CD14-positive monocyte (primary cell): ENCODE results near the gene NDFIP1. TPM values are rescaled to one million over a fixed set of nuclear protein-coding genes. Genes with fewer than 3 reads are reported as not detected.
A peak's percentile ranks its signal among the peaks of the same experiment; 100 is the strongest.
"Not testable (repeated sequence)": the region's sequence is repeated elsewhere in the genome, so short reads cannot be mapped to it uniquely, and the experiment has no call there.

Experiments
- DNase-seq, 3 donors: peaks; one replicate each; pipeline ENCODE4 v3.0.0-alpha.2; 2011 to 2022
- H2AFZ ChIP-seq: 2 replicates; pipeline ENCODE4 v1.6.0; 2012; ENCODE audit warnings: mild to moderate bottlenecking, low read depth, low read length, inconsistent platforms; ENCODE audit not compliant: insufficient read depth, poor library complexity, severe bottlenecking
- H3K27ac ChIP-seq, 2 donors: 1 replicate in 1 of 2; 2 replicates in 1 of 2; pipeline ENCODE4 v1.5.1; 2012 to 2013; ENCODE audit warnings: low read length in 2 of 2, control low read depth in 1 of 2, inconsistent platforms in 1 of 2, low read depth in 1 of 2, mild to moderate bottlenecking in 1 of 2
- H3K27me3 ChIP-seq, 2 donors: one replicate each; pipeline versions ENCODE4 v1.6.0 to v1.6.1; 2011 to 2013; ENCODE audit warnings: low read length in 2 of 2; ENCODE audit not compliant: control insufficient read depth in 2 of 2, insufficient read depth in 2 of 2
- H3K36me3 ChIP-seq, 2 donors: replicated peaks in 1 of 2; 1 replicate in 1 of 2; 2 replicates in 1 of 2; pipeline versions ENCODE4 v1.5.1 to v1.6.1; 2012 to 2013; ENCODE audit warnings: low read length in 2 of 2, control low read depth in 1 of 2, inconsistent platforms in 1 of 2, mild to moderate bottlenecking in 1 of 2; ENCODE audit not compliant: insufficient read depth in 2 of 2, control insufficient read depth in 1 of 2
- H3K4me1 ChIP-seq, 2 donors: 1 replicate in 1 of 2; 2 replicates in 1 of 2; pipeline versions ENCODE4 v1.5.1 to v1.6.1; 2012 to 2013; ENCODE audit warnings: low read length in 2 of 2, control low read depth in 1 of 2, inconsistent platforms in 1 of 2, mild to moderate bottlenecking in 1 of 2, moderate library complexity in 1 of 2; ENCODE audit not compliant: insufficient read depth in 2 of 2, control insufficient read depth in 1 of 2
- H3K4me2 ChIP-seq: replicated peaks from 2 replicates; pipeline ENCODE3; 2012; ENCODE audit warnings: low read length, moderate library complexity, mild to moderate bottlenecking; ENCODE audit not compliant: poor library complexity, severe bottlenecking; ENCODE audit errors: extremely low read depth
- H3K4me3 ChIP-seq, 3 experiments: fragments of 200-600 bp in 1 of 3; sonication (generic) in 1 of 3; replicated peaks in 1 of 3; 1 replicate in 2 of 3; 2 replicates in 1 of 3; pipeline ENCODE4 v1.5.1; 2011 to 2013; ENCODE audit warnings: low read length in 3 of 3, mild to moderate bottlenecking in 3 of 3, control low read depth in 2 of 3, low read depth in 2 of 3, inconsistent platforms in 1 of 3, moderate library complexity in 1 of 3
- H3K79me2 ChIP-seq: 2 replicates; pipeline ENCODE4 v1.6.0; 2012; ENCODE audit warnings: mild to moderate bottlenecking, control low read depth, inconsistent platforms, low read length, moderate library complexity; ENCODE audit not compliant: insufficient read depth
- H3K9ac ChIP-seq: 2 replicates; pipeline ENCODE4 v1.6.0; 2017; ENCODE audit warnings: low read length, mild to moderate bottlenecking; ENCODE audit not compliant: insufficient read depth, poor library complexity, severe bottlenecking
- H3K9me3 ChIP-seq, 2 donors: replicated peaks in 1 of 2; 1 replicate in 1 of 2; 2 replicates in 1 of 2; pipeline versions ENCODE4 v1.5.1 to v1.6.1; 2012 to 2013; ENCODE audit warnings: low read length in 2 of 2, control low read depth in 1 of 2; ENCODE audit not compliant: control insufficient read depth in 1 of 2, insufficient read depth in 1 of 2
- H4K20me1 ChIP-seq: 2 replicates; pipeline ENCODE4 v1.6.0; 2012; ENCODE audit warnings: mild to moderate bottlenecking, low read length, control low read depth, moderate library complexity; ENCODE audit not compliant: insufficient read depth
- H3K27ac Mint-ChIP-seq, 7 donors: one replicate each; pipeline ENCODE4 v1.8.0; 2020; ENCODE audit warnings: mild to moderate bottlenecking in 7 of 7, mixed read lengths in 7 of 7, moderate library complexity in 6 of 7, inconsistent platforms in 2 of 7
- H3K27me3 Mint-ChIP-seq, 3 donors: one replicate each; pipeline ENCODE4 v1.8.0; 2021 to 2022; ENCODE audit warnings: low read depth in 3 of 3, mild to moderate bottlenecking in 3 of 3, mixed read lengths in 3 of 3, moderate library complexity in 3 of 3, inconsistent platforms in 1 of 3
- H3K36me3 Mint-ChIP-seq, 2 donors: one replicate each; pipeline ENCODE4 v1.8.0; 2020; ENCODE audit warnings: mixed read lengths in 2 of 2, inconsistent platforms in 1 of 2, mild to moderate bottlenecking in 1 of 2
- H3K4me1 Mint-ChIP-seq: one replicate; pipeline ENCODE4 v1.8.0; 2020; ENCODE audit warnings: mild to moderate bottlenecking, mixed read lengths
- H3K4me3 Mint-ChIP-seq, 2 donors: one replicate each; pipeline ENCODE4 v1.8.0; 2020; ENCODE audit warnings: mild to moderate bottlenecking in 2 of 2, mixed read lengths in 2 of 2, moderate library complexity in 1 of 2
- H3K9me3 Mint-ChIP-seq, 7 donors: one replicate each; pipeline ENCODE4 v1.8.0; 2020 to 2022; ENCODE audit warnings: mixed read lengths in 7 of 7, mild to moderate bottlenecking in 6 of 7, moderate library complexity in 6 of 7, inconsistent platforms in 2 of 7
- CTCF ChIP-seq: fragments of 200-600 bp; IDR thresholded peaks from one replicate; pipeline ENCODE4 v1.8.0; 2022; ENCODE audit warnings: antibody characterized with exemption, mild to moderate bottlenecking
- WGBS: methylation state at CpG from one replicate; pipeline ENCODE4 v1.1.5; 2013; ENCODE audit warnings: missing lambda C conversion rate; ENCODE audit not compliant: insufficient coverage; 5-methylcytosine and 5-hydroxymethylcytosine counted together
- intact Hi-C, 2 donors: fragments of 100-400 bp; cut with micrococcal nuclease; formaldehyde crosslinking; loops; one replicate each; pipeline versions ENCODE4 v1.15.0 to v1.15.1; 2023
- polyA plus RNA-seq, 3 donors: library from polyadenylated mRNA; depleted of rRNA in 1 of 3; unstranded in 2 of 3; stranded (reverse) in 1 of 3; fragments of 300-500 nt in 2 of 3; fragments of >200 nt in 1 of 3; fragmentation: Illumina TruSeq in 2 of 3; gene quantifications; 1 replicate in 2 of 3; 2 replicates in 1 of 3; pipeline ENCODE4 v1.2.3, GENCODE V29; 2012 to 2021

NDFIP1 gene
- polyA plus RNA-seq, 3 donors: 18.4 to 44.4 (median 44.0) TPM

GRCh38 chr5:142086679-142087078, 21.9 kb upstream of the NDFIP1 start:
- H3K4me1 ChIP-seq: no peaks in the 10 kb centered on the region
- TF ChIP-seq CTCF: no peak
- H3K27me3 ChIP-seq: peaks cover 0 to 2% of the 10 kb centered on the region in 2 donors
- no peak overlapping the region for H3K9ac ChIP-seq
- intact Hi-C loops: no loop called here
- H3K27ac ChIP-seq: no peak overlapping the region
- no peaks in the 10 kb centered on the region for H3K9me3 ChIP-seq
- no peak overlapping the region for H3K4me3 ChIP-seq
- no peaks in the 10 kb centered on the region for H3K79me2 ChIP-seq
- no peak overlapping the region for H3K4me2 ChIP-seq
- no peaks in the 10 kb centered on the region for H3K36me3 ChIP-seq
- Mint-ChIP-seq H3K27me3 (peaks cover 3 to 16% (median 13%) of the 10 kb centered on the region in 3 donors), H3K9me3 (no peaks in the 10 kb centered on the region), H3K4me3 (no peak overlapping the region), H3K36me3 (no peaks in the 10 kb centered on the region), H3K4me1 (no peaks in the 10 kb centered on the region), H3K27ac (no peak overlapping the region)
- no peaks in the 10 kb centered on the region for H4K20me1 ChIP-seq
- H2AFZ ChIP-seq: no peak overlapping the region
- no CpG with 5 or more reads among the region's 2 CpGs for WGBS
- no peak for DNase-seq

- Histone ChIP-seq H3K4me3 (no peak overlapping the region), H3K27me3 (no peaks in the 10 kb centered on the region), H3K79me2 (no peaks in the 10 kb centered on the region), H4K20me1 (no peaks in the 10 kb centered on the region), H3K4me2 (no peak overlapping the region), H3K9ac (no peak overlapping the region), H3K9me3 (no peaks in the 10 kb centered on the region), H3K4me1 (no peaks in the 10 kb centered on the region), H3K27ac (no peak overlapping the region), H2AFZ (no peak overlapping the region), H3K36me3 (no peaks in the 10 kb centered on the region)
- H3K4me3 Mint-ChIP-seq: no peak overlapping the region
- no peaks in the 10 kb centered on the region for H3K9me3 Mint-ChIP-seq
- no peak for DNase-seq
- peaks cover 2 to 12% (median 12%) of the 10 kb centered on the region in 3 donors for H3K27me3 Mint-ChIP-seq
- intact Hi-C loops: no loop called here
- no peaks in the 10 kb centered on the region for H3K4me1 Mint-ChIP-seq
- H3K36me3 Mint-ChIP-seq: no peaks in the 10 kb centered on the region
- WGBS: 100% methylated on average over 9 of the region's 12 CpGs
- TF ChIP-seq CTCF: no peak
- peak overlapping the region in 2 of 7 donors; percentile 15 to 41 for H3K27ac Mint-ChIP-seq
These were observed 20.5 kb upstream of the NDFIP1 start for GRCh38 chr5:142087920-142088679.

GRCh38 chr5:142088855-142089479, 19.6 kb upstream of the NDFIP1 start:
- H3K27ac Mint-ChIP-seq, H4K20me1 ChIP-seq, H3K27ac ChIP-seq, H3K9ac ChIP-seq, H3K4me1 Mint-ChIP-seq, H3K9me3 Mint-ChIP-seq, H3K27me3 ChIP-seq, H3K36me3 Mint-ChIP-seq, H3K4me2 ChIP-seq, H3K4me3 Mint-ChIP-seq, H3K79me2 ChIP-seq, H3K36me3 ChIP-seq, H3K9me3 ChIP-seq, H3K4me1 ChIP-seq, H3K4me3 ChIP-seq, DNase-seq, intact Hi-C loops, H2AFZ ChIP-seq: not testable (repeated sequence)
- WGBS: 97% methylated on average over 11 of the region's 15 CpGs
- peaks cover 2 to 11% (median 11%) of the 10 kb centered on the region in 3 donors for H3K27me3 Mint-ChIP-seq
